Measurements from ENCODE around the gene NDUFB3.
"Not testable (repeated sequence)": the region's sequence is repeated elsewhere in the genome, so short reads cannot be mapped to it uniquely, and the experiment has no call there.

NDUFB3 gene
- total RNA-seq: 20.6 to 25.4 reads per million in 2 donors

GRCh38 chr2:201071479-201072200, at the start of gene NDUFB3, which contains the start of gene HYCC2:
Gene NDUFB3, plus strand, starts transcription at chr2:201072001. Its CDS starts 6,882 bp downstream, at chr2:201078883.
Gene HYCC2, minus strand, starts transcription at chr2:201071671. Its CDS starts 47,662 bp downstream, at chr2:201024009.
- DNase-seq: peak; percentile 78

GRCh38 chr2:201024518-201024917, 47.3 kb upstream of the NDUFB3 start:
- no peak for DNase-seq

DNA sequence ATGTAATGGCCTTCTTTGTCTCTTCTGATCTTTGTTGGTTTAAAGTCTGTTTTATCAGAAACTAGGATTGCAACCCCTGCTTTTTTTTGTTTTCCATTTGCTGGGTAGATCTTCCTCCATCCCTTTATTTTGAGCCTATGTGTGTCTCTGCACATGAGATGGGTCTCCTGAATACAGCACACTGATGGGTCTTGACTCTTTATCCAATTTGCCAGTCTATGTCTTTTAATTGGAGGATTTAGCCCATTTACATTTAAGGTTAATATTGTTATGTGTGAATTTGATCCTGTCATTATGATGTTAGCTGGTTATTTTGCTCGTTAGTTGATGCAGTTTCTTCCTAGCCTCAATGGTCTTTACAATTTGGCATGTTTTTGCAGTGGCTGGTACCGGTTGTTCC, 37.4 kb upstream of the NDUFB3 start:
- DNase-seq: not testable (repeated sequence)

GRCh38 chr2:201038361-201038760, 33.4 kb upstream of the NDUFB3 start:
- DNase-seq: not testable (repeated sequence)

- DNase-seq: no peak
These were observed 32.9 kb upstream of the NDUFB3 start for GRCh38 chr2:201038855-201039254.

DNA sequence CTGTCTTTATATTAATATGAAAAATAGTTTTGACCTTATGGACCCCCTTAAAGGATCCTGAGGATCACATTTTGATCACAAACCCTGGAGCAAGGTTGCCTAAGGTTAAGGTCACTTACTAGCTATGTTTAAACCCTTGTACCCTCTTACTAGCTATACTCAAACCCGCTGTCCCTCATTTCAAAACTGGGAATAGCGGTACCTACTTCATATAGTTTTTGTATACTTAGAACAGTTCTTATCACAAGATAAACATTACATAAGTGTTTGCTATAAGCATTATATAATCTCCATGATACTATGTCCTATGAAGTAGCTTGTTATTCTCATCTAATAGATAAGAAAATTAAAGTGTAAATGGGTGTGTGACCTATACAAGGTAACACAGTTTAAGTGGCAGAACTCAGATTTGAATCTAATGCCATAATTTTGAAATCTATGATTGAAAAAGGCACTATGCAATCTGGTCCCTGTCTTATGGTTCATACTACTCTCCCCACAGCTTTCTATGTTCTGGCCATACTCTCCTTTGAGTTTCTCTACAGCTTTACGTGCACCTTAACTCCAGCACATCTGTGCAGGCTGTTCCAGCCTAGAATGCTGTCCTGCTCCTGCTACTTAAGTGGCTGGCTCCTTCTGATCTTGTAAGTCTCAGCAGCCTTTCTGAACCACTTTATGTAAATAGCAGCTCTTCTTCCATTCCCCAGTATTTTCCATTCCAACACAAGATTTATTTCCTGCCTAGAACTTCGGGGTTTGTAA, 30.8 kb upstream of the NDUFB3 start:
- DNase-seq: no peak

- DNase-seq: not testable (repeated sequence)
These were observed 29.4 kb upstream of the NDUFB3 start for GRCh38 chr2:201042451-201042850.

DNA sequence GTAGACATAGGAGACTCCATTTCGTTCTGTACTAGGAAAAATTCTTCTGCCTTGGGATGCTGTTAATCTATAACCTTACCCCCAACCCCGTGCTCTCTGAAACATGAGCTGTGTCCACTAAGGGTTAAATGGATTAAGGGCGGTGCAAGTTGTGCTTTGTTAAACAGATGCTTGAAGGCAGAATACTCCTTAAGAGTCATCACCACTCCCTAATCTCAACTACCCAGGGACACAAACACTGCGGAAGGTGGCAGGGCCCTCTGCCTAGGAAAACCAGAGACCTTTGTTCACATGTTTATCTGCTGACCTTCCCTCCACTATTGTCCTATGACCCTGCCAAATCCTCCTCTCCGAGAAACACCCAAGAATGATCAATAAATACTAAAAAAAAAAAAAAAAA, 28.8 kb upstream of the NDUFB3 start:
- not testable (repeated sequence) for DNase-seq

GRCh38 chr2:201046881-201047280, 24.9 kb upstream of the NDUFB3 start:
- no peak for DNase-seq

GRCh38 chr2:201049455-201049854, 22.3 kb upstream of the NDUFB3 start:
- DNase-seq: no peak

- no peak for DNase-seq
These were observed 14.7 kb upstream of the NDUFB3 start for GRCh38 chr2:201057087-201057521.

DNA sequence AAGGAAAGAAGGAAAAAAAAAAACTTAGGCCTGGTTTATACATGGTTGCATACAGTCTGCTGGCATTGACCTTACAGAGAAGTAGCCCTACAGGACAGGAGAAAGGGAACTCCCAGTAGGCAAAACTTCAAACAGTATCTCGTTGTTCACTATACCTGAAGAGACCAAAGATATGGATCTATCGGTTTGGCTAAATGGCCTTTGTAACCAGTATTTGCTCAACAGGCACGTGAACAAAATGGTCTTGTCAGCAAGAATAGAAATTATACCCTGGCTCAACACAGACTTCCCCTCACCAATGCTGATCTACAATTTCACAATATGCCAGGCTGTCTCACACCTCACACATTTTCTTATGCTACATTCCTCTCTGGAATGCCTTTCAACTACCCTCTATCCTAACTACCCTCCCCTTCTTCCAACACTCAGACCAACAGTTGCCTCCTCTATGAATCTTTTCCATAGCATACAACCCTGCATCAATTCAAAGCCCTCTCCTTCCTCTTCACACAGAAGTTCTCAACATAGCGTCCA, 14.0 kb upstream of the NDUFB3 start:
- no peak for DNase-seq

GRCh38 chr2:201058914-201059313, 12.9 kb upstream of the NDUFB3 start:
- DNase-seq: no peak

- DNase-seq: no peak
These were observed 11.6 kb upstream of the NDUFB3 start for GRCh38 chr2:201059961-201060755.

DNA sequence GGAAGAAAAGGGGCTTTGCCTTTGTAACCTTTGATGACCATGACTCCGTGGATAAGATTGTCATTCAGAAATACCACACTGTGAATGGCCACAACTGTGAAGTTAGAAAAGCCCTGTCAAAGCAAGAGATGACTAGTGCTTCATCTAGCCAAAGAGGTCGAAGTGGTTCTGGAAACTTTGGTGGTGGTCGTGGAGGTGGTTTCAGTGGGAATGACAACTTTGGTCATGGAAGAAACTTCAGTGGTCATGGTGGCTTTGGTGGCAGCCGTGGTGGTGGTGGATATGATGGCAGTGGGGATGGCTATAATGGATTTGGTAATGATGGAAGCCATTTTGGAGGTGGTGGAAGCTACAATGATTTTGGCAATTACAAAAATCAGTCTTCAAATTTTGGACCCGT, 8.3 kb upstream of the NDUFB3 start:
- not testable (repeated sequence) for DNase-seq

DNA sequence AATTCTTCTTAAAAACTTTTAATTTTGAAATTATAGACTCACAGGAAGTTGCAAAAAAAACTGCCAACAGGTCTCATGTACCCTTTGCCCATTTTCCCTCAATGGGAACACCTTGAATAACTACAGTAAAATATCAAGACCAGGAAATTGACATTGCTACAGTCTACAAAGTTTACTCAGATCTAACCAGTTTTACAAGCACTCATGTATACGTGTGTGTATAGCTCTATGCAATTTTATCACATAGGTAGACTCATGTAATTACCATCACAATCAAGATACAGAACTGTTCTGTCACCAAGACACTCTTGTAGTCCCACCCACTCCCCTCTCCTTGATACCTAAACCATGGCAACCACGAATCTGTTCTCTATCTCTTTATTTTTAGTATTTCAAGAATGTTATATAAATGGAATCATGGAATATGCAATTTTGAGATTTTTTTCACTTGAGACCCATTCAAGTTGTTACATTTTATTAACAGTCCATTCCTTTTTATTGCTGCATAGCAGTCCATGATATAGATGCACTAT, 6.9 kb upstream of the NDUFB3 start:
- no peak for DNase-seq

DNA sequence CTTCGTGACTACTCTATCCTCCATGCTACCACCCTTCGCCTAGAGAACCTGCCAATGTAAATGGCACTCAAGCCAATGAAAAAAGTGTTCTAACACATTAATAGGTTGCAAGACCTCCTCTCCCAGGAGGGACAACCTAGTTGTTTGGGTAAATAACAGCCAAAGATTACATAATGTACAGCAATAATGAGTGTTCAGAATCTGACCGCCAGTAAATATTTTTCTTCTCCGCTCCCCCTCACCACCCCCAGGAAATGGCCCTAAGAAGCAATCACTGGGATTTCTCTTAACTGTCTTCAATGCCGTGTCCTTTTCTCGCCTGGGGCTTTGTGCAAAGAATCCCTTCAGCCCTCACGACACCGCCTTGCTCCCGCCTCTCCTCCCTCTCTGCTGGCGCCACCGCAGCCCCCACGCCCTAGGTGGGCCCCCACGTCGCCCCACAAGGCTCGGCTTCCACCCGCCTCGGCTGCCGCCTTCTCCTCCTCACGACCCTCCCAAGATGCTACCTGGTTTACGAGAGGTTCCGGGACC, 788 bp upstream of the NDUFB3 start:
- peak; percentile 56 for DNase-seq

GRCh38 chr2:201072201-201072530, 365 bp downstream of the NDUFB3 start:
- DNase-seq: no peak

DNA sequence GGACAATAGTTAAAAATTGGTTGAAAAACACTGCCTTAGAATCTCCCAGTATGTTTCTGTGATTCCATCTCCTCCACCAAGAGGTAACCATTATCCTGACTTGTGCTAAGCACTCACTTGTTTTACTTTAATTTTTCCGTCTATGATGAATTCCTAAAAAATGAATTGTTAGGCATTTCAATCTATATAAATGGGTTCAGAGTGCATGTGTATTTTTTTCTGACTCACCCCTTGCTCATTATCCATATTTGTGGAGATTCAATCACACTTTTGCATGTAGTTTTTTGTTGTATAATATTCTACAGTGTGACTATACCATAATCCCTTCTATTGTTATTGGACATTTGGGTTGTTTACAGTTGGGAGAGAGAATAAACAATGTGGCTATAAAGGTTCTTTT, 1.3 kb downstream of the NDUFB3 start:
- DNase-seq: no peak

DNA sequence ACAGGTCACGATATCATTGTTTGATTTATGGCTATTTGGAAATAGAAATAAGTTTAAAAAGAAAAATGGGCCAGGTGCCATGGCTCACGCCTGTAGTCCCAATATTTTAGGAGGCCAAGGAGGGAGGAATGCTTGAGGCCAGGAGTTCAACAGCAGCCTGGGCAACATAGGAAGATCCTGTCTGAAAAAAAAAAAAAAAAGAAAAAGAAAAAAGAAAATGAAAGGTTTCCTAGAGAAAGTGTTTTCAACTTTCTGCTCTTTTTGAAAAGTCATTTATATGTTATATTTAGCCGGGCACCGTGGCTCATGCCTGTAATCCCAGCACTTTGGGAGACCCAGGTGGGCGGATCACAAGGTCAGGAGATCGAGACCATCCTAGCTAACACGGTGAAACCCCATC, 3.2 kb downstream of the NDUFB3 start:
- no peak for DNase-seq

DNA sequence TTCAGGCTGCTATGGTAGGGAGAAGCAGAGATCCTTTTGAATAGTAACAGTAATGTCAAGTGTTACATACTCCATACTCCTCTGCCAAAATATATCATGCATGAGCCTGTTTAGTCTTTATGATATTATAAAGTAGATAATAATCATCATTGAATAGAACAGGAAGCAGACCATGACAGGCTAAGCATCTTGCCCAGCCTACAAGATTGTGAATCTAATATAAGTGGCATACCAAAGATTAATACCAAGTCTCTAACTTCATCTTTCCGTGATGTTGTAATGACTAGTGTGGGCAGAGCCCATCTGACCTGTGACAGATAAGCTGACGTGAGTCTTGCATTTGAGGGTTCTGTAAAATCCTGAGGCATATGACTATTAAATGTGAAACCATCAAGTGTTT, 13.1 kb downstream of the NDUFB3 start:
- no peak for DNase-seq

DNA sequence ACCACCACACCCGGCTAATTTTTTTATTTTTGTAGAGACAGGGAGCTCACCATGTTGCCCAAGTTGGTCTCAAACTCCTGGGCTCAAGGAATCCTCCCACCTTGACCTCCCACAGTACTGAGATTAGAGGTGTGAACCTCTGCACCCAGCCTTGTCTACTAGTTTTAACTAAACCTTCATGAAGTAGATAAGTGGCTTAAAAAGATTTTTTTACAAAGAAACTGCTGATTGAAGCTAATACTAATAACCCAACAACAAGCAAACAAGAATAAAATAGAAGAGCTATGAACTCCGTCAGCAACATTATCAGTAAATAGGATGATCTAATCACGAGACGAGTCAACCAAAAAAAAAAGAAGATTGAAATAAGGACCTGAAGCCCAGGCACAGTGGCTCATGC, 18.8 kb downstream of the NDUFB3 start:
- no peak for DNase-seq

DNA sequence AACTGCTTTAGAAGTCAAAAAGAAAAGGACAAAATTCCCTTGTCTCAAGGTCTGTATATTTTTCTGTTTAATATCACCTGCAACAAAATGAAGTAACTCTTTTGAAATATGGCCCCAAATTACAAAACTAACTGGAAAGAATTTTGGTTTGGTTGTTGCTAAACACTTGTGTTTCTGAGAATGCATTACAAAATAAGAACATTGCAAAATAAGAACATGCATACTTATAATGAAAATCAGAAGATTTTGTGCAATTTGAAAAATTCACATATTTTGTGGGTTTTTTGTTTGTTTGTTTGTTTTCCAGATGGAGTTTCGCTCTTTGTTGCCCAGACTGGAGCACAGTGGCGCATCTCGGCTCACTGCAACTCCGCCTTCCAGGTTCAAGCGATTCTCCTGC, 21.8 kb downstream of the NDUFB3 start:
- DNase-seq: no peak
